ENCODE results near the gene CFAP161. TPM values are rescaled to one million over a fixed set of nuclear protein-coding genes. Genes with fewer than 3 reads are reported as not detected.
"Not testable (repeated sequence)": the region's sequence is repeated elsewhere in the genome, so short reads cannot be mapped to it uniquely, and the experiment has no call there.

The CFAP161 gene
- total RNA-seq, 3 donors from 2014 or later (not counting 1 experiment from before 2014, with no cell fraction given) = 0.53 to 1.3 TPM; not detected in 1

- Histone ChIP-seq H3K36me3 (ENCODE audit: control insufficient read depth, insufficient read depth, low read length) (no peaks in the 10 kb centered on the region), H3K4me3 (ENCODE audit: low read length) (no peak overlapping the region), H3K4me1 (ENCODE audit: control insufficient read depth, insufficient read depth, low read length) (no peaks in the 10 kb centered on the region), H3K27me3 (ENCODE audit: control insufficient read depth, insufficient read depth, low read length) (peaks cover 20% of the 10 kb centered on the region), H3K9me3 (ENCODE audit: control insufficient read depth, insufficient read depth, low read length) (no peaks in the 10 kb centered on the region), H3K27ac (ENCODE audit: low read length) (no peak overlapping the region)
- H3K4me3 Mint-ChIP-seq = no peak overlapping the region
- no peaks in the 10 kb centered on the region for H3K9me3 Mint-ChIP-seq
- no peaks in the 10 kb centered on the region for H3K36me3 Mint-ChIP-seq
- H3K27ac Mint-ChIP-seq = no peak overlapping the region
- ATAC-seq = no peak
- no peak for DNase-seq
- WGBS (ENCODE audit: insufficient coverage) = 43% methylated on average over 41 of the region's 42 CpGs
- peaks cover 36 to 49% of the 10 kb centered on the region in 2 donors for H3K27me3 Mint-ChIP-seq (ENCODE audit: low read depth in 2 of 2)
- no peaks in the 10 kb centered on the region for H3K4me1 Mint-ChIP-seq
- intact Hi-C loops (cut with micrococcal nuclease) = loop anchor here (10.0 kb wide), 1 partner anchor 296 kb away; no protein-coding TSS in a partner anchor
- TF ChIP-seq CTCF (IDR thresholded peaks at IDR 0.05) = no peak
Measured at GRCh38 chr15:81118361-81118760, 15.7 kb upstream of the CFAP161 start.

GRCh38 chr15:81120069-81120468 is 14.0 kb upstream of the CFAP161 start:
- DNase-seq = no peak
- intact Hi-C loops (cut with micrococcal nuclease) = no loop called here
- Mint-ChIP-seq H3K27me3 (ENCODE audit: low read depth in 2 of 2) (peaks cover 45 to 47% of the 10 kb centered on the region in 2 donors), H3K27ac (no peak overlapping the region), H3K4me3 (no peak overlapping the region), H3K4me1 (no peaks in the 10 kb centered on the region), H3K36me3 (no peaks in the 10 kb centered on the region), H3K9me3 (no peaks in the 10 kb centered on the region)
- no peak for TF ChIP-seq CTCF (IDR thresholded peaks at IDR 0.05)
- Histone ChIP-seq H3K27ac (ENCODE audit: low read length) (no peak overlapping the region), H3K9me3 (ENCODE audit: control insufficient read depth, insufficient read depth, low read length) (no peaks in the 10 kb centered on the region), H3K4me1 (ENCODE audit: control insufficient read depth, insufficient read depth, low read length) (no peaks in the 10 kb centered on the region), H3K4me3 (ENCODE audit: low read length) (no peak overlapping the region), H3K36me3 (ENCODE audit: control insufficient read depth, insufficient read depth, low read length) (no peaks in the 10 kb centered on the region), H3K27me3 (ENCODE audit: control insufficient read depth, insufficient read depth, low read length) (peaks cover 22% of the 10 kb centered on the region)
- no peak for ATAC-seq

DNA sequence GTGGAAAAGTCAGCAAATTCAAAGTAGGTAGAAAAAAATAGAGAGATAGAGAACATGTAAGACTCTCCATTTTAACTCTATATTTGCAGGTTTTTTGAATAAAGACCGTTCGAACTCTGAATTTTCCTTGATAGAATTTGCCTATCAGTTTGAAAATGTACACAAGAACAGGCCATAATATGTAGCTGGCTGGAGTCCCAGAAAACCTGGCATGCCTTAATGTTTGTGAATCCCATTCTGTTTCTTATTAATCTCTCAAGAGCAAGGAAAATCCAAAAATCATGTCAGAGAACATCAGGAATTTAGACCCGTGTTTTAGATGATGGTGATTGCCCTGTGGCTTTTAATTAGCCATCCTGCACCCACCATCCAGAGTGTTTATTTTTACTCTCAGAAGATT is 7.2 kb upstream of the CFAP161 start:
- no peak overlapping the region for H3K27ac Mint-ChIP-seq
- no peak overlapping the region for H3K4me3 Mint-ChIP-seq
- no peak for ATAC-seq
- WGBS (ENCODE audit: insufficient coverage) = 81% methylated on average over 3 of the region's 3 CpGs
- Histone ChIP-seq H3K4me3 (ENCODE audit: low read length) (no peak overlapping the region), H3K9me3 (ENCODE audit: control insufficient read depth, insufficient read depth, low read length) (no peaks in the 10 kb centered on the region), H3K4me1 (ENCODE audit: control insufficient read depth, insufficient read depth, low read length) (no peaks in the 10 kb centered on the region), H3K36me3 (ENCODE audit: control insufficient read depth, insufficient read depth, low read length) (no peaks in the 10 kb centered on the region), H3K27me3 (ENCODE audit: control insufficient read depth, insufficient read depth, low read length) (peaks cover 3% of the 10 kb centered on the region), H3K27ac (ENCODE audit: low read length) (no peak overlapping the region)
- H3K27me3 Mint-ChIP-seq (ENCODE audit: low read depth in 2 of 2) = peaks cover 43 to 61% of the 10 kb centered on the region in 2 donors
- intact Hi-C loops (cut with micrococcal nuclease) = no loop called here
- no peaks in the 10 kb centered on the region for H3K4me1 Mint-ChIP-seq
- H3K36me3 Mint-ChIP-seq = no peaks in the 10 kb centered on the region
- no peak for TF ChIP-seq CTCF (IDR thresholded peaks at IDR 0.05)
- DNase-seq = no peak
- no peaks in the 10 kb centered on the region for H3K9me3 Mint-ChIP-seq

DNA sequence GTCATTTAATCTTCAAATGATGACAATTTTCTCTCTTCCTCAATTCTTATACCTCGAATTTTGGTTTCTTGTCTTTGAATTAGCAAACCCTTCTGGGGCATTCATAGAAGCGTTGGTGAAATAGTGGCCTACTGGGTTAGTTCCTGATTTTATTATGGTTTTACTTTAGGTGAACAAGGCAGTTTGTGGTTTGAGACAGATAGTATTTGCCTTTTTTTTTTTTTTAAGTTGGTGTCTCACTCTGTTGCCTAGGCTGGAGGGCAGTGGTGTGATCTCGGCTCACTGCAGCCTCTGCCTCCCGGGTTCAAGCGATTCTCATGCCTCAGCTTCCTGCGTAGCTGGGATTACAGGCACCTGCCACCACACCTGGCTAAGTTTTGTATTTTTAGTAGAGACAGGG is 7.4 kb downstream of the CFAP161 start:
- intact Hi-C loops (cut with micrococcal nuclease); H3K27ac ChIP-seq (ENCODE audit: low read length); H3K4me1 ChIP-seq (ENCODE audit: control insufficient read depth, insufficient read depth, low read length); H3K4me3 Mint-ChIP-seq; H3K9me3 ChIP-seq (ENCODE audit: control insufficient read depth, insufficient read depth, low read length); H3K4me3 ChIP-seq (ENCODE audit: low read length); H3K36me3 ChIP-seq (ENCODE audit: control insufficient read depth, insufficient read depth, low read length); ATAC-seq; H3K27me3 ChIP-seq (ENCODE audit: control insufficient read depth, insufficient read depth, low read length); H3K27ac Mint-ChIP-seq; H3K9me3 Mint-ChIP-seq; H3K36me3 Mint-ChIP-seq; H3K4me1 Mint-ChIP-seq; DNase-seq: not testable (repeated sequence)
- H3K27me3 Mint-ChIP-seq (ENCODE audit: low read depth in 2 of 2) = peaks cover 16 to 29% of the 10 kb centered on the region in 2 donors
- 16% methylated on average over 5 of the region's 6 CpGs for WGBS (ENCODE audit: insufficient coverage)
